Smooth muscle cell (in vitro differentiated cells): ENCODE data around the gene SLC35G6. TPM values are rescaled to one million over a fixed set of nuclear protein-coding genes. Genes with fewer than 3 reads are reported as not detected.
A peak's percentile ranks its signal among the peaks of the same experiment; 100 is the strongest.

Experiments used
- DNase-seq: peaks from one replicate; lab custom pipeline; 2025; ENCODE audit not compliant: unreplicated experiment; lab: John Stamatoyannopoulos, UW
- H2AFZ ChIP-seq: fragments of 200-600 bp; sonication (generic); 2 replicates; pipeline ENCODE4 v1.6.0; 2016; ENCODE audit warnings: antibody characterized with exemption, low read depth, mild to moderate bottlenecking
- H3F3A ChIP-seq: fragments of 200-600 bp; sonication (generic); 2 replicates; pipeline ENCODE4 v1.6.0; 2017; ENCODE audit warnings: antibody characterized with exemption, low read depth
- H3K27ac ChIP-seq: fragments of 200-600 bp; sonication (generic); 2 replicates; pipeline ENCODE4 v1.5.1; 2016; ENCODE audit warnings: low read depth, mild to moderate bottlenecking
- H3K27me3 ChIP-seq: fragments of 200-600 bp; sonication (generic); 2 replicates; pipeline ENCODE4 v1.6.1; 2016; ENCODE audit warnings: low read depth, mild to moderate bottlenecking
- H3K36me3 ChIP-seq: fragments of 200-600 bp; sonication (generic); 2 replicates; pipeline ENCODE4 v1.5.1; 2016; ENCODE audit warnings: low read depth
- H3K4me1 ChIP-seq: fragments of 200-600 bp; sonication (generic); 2 replicates; pipeline ENCODE4 v1.5.1; 2016; ENCODE audit warnings: low read depth
- H3K4me2 ChIP-seq: fragments of 200-600 bp; sonication (generic); 2 replicates; pipeline ENCODE4 v1.6.0; 2016; ENCODE audit warnings: mild to moderate bottlenecking
- H3K4me3 ChIP-seq: fragments of 200-600 bp; sonication (generic); 2 replicates; pipeline ENCODE4 v1.5.1; 2016; ENCODE audit warnings: mild to moderate bottlenecking
- H3K79me2 ChIP-seq: fragments of 200-600 bp; sonication (generic); 2 replicates; pipeline ENCODE4 v1.6.0; 2016; ENCODE audit warnings: low read depth, mild to moderate bottlenecking
- H3K9ac ChIP-seq: fragments of 200-600 bp; sonication (generic); 2 replicates; pipeline ENCODE4 v1.6.0; 2016; ENCODE audit warnings: low read depth
- H3K9me3 ChIP-seq: fragments of 200-600 bp; sonication (generic); replicated peaks from 2 replicates; pipeline ENCODE4 v1.5.1; 2016; ENCODE audit warnings: low read depth
- H4K20me1 ChIP-seq: fragments of 200-600 bp; sonication (generic); 2 replicates; pipeline ENCODE4 v1.6.0; 2016; ENCODE audit warnings: low read depth
- CTCF ChIP-seq: fragments of 200-600 bp; sonication (generic); IDR thresholded peaks from 2 replicates; pipeline ENCODE4 v1.5.1; 2017; ENCODE audit warnings: borderline replicate concordance, mild to moderate bottlenecking, antibody characterized with exemption; ENCODE audit not compliant: insufficient read depth, poor library complexity, severe bottlenecking
- WGBS: methylation state at CpG from one replicate; pipeline ENCODE4 v1.1.7; 2016; ENCODE audit warnings: low lambda C conversion rate; 5-methylcytosine and 5-hydroxymethylcytosine counted together
- polyA plus RNA-seq: library from polyadenylated mRNA; unstranded; fragments of >200 nt; fragmentation: Nextera tagmentation; extraction: Ambion mirVana; gene quantifications from 2 replicates; pipeline ENCODE4 v1.2.1, GENCODE V29; 2016
- total RNA-seq: library from RNA; depleted of rRNA; stranded (reverse); fragments of >200 nt; gene quantifications from 2 replicates; pipeline ENCODE4 v1.2.3, GENCODE V29; 2014

Gene SLC35G6
- total and polyA plus RNA-seq, 2 experiments from 2014 or later, result not detected

DNA sequence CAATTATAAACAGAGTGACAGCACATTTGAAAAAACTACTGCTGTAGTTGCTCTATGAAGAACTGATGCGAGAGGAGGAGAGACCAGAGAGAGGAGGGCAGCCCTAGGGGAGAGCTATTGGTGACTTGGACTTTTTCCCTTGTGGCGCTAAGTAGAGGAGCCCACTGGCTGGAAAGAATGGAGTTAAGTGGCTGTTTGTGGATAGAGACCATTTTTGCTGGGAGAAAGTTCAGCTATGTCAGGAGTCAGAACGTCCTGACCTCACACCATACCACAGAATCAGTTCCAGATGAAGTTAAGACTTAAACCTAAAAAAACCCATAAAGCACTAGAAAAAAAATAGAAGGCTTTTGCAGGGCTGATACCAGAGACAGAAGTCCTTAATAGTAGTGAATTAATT, 4.9 kb downstream of the SLC35G6 start:
- H3K9ac ChIP-seq, result no peak overlapping the region
- peak overlapping the region; percentile 100 for H3K27ac ChIP-seq
- 49% methylated on average over 3 of the region's 3 CpGs for WGBS
- no peak overlapping the region for H2AFZ ChIP-seq
- H3K9me3 ChIP-seq, result no peaks in the 10 kb centered on the region
- no peak for TF ChIP-seq CTCF
- no peaks in the 10 kb centered on the region for H3F3A ChIP-seq
- no peak for DNase-seq
- H4K20me1 ChIP-seq, result peaks cover 67% of the 10 kb centered on the region
- no peaks in the 10 kb centered on the region for H3K27me3 ChIP-seq
- H3K79me2 ChIP-seq, result peaks cover 69% of the 10 kb centered on the region
- H3K4me2 ChIP-seq, result peak overlapping the region; percentile 93
- H3K4me1 ChIP-seq, result peaks cover 27% of the 10 kb centered on the region
- no peaks in the 10 kb centered on the region for H3K36me3 ChIP-seq
- peak overlapping the region; percentile 73 for H3K4me3 ChIP-seq

DNA sequence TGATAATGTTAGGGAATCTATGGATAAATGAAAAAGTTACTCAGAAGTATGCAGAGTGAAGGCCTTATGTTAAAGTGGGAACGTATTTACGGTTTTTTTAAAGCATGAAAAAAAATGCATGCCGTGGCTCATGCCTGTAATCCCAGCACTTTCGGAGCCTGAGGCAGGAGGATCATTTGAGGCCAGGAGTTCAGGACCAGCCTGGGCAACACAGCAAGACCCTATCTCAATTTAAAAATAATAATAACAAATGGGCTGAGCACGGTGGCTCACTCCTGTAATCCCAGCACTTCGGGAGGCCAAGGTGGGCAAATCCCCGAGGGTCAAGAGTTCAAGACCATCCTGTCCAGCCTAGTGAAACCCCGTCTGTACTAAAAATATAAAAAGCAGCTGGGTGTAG, 8.9 kb downstream of the SLC35G6 start:
- no peaks in the 10 kb centered on the region for H3K9me3 ChIP-seq
- H3K4me1 ChIP-seq, result peaks cover 23% of the 10 kb centered on the region
- H3K4me3 ChIP-seq, result no peak overlapping the region
- H3K79me2 ChIP-seq, result peaks cover 100% of the 10 kb centered on the region
- H4K20me1 ChIP-seq, result peaks cover 100% of the 10 kb centered on the region
- 90% methylated on average over 8 of the region's 8 CpGs for WGBS
- no peak for DNase-seq
- H3K27me3 ChIP-seq, result no peaks in the 10 kb centered on the region
- no peak for TF ChIP-seq CTCF
- H3K9ac ChIP-seq, result no peak overlapping the region
- no peaks in the 10 kb centered on the region for H3F3A ChIP-seq
- H3K4me2 ChIP-seq, result no peak overlapping the region
- H3K36me3 ChIP-seq, result no peaks in the 10 kb centered on the region
- H3K27ac ChIP-seq, result no peak overlapping the region
- no peak overlapping the region for H2AFZ ChIP-seq

DNA sequence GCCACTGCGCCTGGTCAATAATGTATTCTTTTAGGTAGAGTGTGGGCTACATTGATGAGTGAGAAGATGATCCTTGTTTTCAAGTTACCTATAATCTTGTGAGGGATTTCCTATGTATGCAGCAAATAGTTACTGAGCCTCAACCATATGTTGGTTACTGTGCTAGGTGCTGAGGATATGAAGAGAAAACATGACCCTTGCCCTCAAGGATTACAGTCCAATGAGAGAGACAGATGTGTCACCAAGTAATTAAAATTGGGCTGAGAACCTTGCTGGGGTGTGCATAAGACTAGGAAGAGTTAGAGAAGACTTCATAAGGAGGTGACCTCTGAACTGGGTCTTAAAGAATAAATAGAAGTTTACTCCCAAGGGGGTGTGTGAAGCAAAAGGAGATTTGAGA, 10.3 kb downstream of the SLC35G6 start:
- 100% methylated on average over 1 of the region's 1 CpG for WGBS
- no peak for TF ChIP-seq CTCF
- peaks cover 94% of the 10 kb centered on the region for H3K79me2 ChIP-seq
- no peaks in the 10 kb centered on the region for H3K9me3 ChIP-seq
- no peaks in the 10 kb centered on the region for H3K27me3 ChIP-seq
- no peak overlapping the region for H3K4me3 ChIP-seq
- peaks cover 11% of the 10 kb centered on the region for H3K4me1 ChIP-seq
- H3K27ac ChIP-seq, result no peak overlapping the region
- H3F3A ChIP-seq, result no peaks in the 10 kb centered on the region
- no peak overlapping the region for H2AFZ ChIP-seq
- H3K4me2 ChIP-seq, result no peak overlapping the region
- no peaks in the 10 kb centered on the region for H3K36me3 ChIP-seq
- no peak overlapping the region for H3K9ac ChIP-seq
- DNase-seq, result no peak
- peaks cover 100% of the 10 kb centered on the region for H4K20me1 ChIP-seq

GRCh38 chr17:7493941-7494340, 12.7 kb downstream of the SLC35G6 start:
- no peak for TF ChIP-seq CTCF
- Histone ChIP-seq H3K9me3 (no peaks in the 10 kb centered on the region), H4K20me1 (peaks cover 98% of the 10 kb centered on the region), H3K27ac (no peak overlapping the region), H3K36me3 (peaks cover 7% of the 10 kb centered on the region), H3K9ac (no peak overlapping the region), H3K79me2 (peaks cover 71% of the 10 kb centered on the region), H3K4me3 (no peak overlapping the region), H3F3A (no peaks in the 10 kb centered on the region), H3K27me3 (no peaks in the 10 kb centered on the region), H3K4me2 (no peak overlapping the region), H3K4me1 (no peaks in the 10 kb centered on the region), H2AFZ (no peak overlapping the region)
- WGBS, result 98% methylated on average over 3 of the region's 3 CpGs
- DNase-seq, result no peak
